ENCODE data around the gene AQP12B. TPM values are rescaled to one million over a fixed set of nuclear protein-coding genes. Genes with fewer than 3 reads are reported as not detected.

AQP12B gene
- total and polyA plus RNA-seq, 2 of the 13 experiments (the other 11 are each of a cell fraction or from before 2014, with no cell fraction given): not detected

GRCh38 chr2:240722796-240723735 is 40.4 kb upstream of the AQP12B start (continued):
- TF ChIP-seq CTCF (CRISPR knock-in tag; IDR thresholded peaks at IDR 0.05): 0 out of 2 replicates have a peak, but pooled peaks have one; percentile 10
- TF ChIP-seq ZSCAN20 (CRISPR knock-in tag; IDR thresholded peaks at IDR 0.05; ENCODE audit: borderline replicate concordance): no peak
- TF ChIP-seq SAFB2 (CRISPR knock-in tag; IDR thresholded peaks at IDR 0.05; ENCODE audit: borderline replicate concordance, low read depth): no peak

- no peak overlapping the region for H3K4me2 ChIP-seq (ENCODE audit: low read depth, low read length)
- FAIRE-seq (no peak), ATAC-seq (no peak), DNase-seq (ENCODE audit: low spot score) (no peak)
- ChIA-PET CTCF (ENCODE audit: low intra/inter-chr PET ratio, low total read pairs) (no interaction called here), POLR2A (no interaction called here)
- no peak overlapping the region for H3K27ac ChIP-seq (ENCODE audit: extremely low read length, insufficient read depth, low read length)
- H3K36me3 ChIP-seq (replicated peaks in 1 of 2; ENCODE audit: control insufficient read depth in 1 of 2, insufficient read depth in 2 of 2, low read length in 2 of 2): no peaks in the 10 kb centered on the region
- no peak overlapping the region for H2AFZ ChIP-seq (ENCODE audit: low read length)
- intact Hi-C loops (cut with micrococcal nuclease; ENCODE audit: unreplicated experiment) (no loop called here), in situ Hi-C loops (cut with HindIII; ENCODE audit: extremely low pct_ligation_motif_present, low pct_unique_long_range_greater_than_20kb) (no loop called here)
- no peak overlapping the region for H3K9ac ChIP-seq (ENCODE audit: insufficient read depth, low read depth, low read length)
- no TSS peak for BruUV-seq (replicated peaks)
- no peaks in the 10 kb centered on the region; the same call in 1 of the 2 replicates for H4K20me1 ChIP-seq (ENCODE audit: insufficient read depth, low read length)
- no peaks in the 10 kb centered on the region for H3K4me1 ChIP-seq (ENCODE audit: insufficient read depth, low read length)
- no peaks in the 10 kb centered on the region for H3K79me2 ChIP-seq (ENCODE audit: insufficient read depth, low read length)
- peaks cover 66 to 99% of the 10 kb centered on the region in 2 experiments for H3K27me3 ChIP-seq (ENCODE audit: control insufficient read depth in 1 of 2, insufficient read depth in 2 of 2, low read length in 2 of 2)
- 0% methylated on average over 1 of the region's 16 CpGs for WGBS (ENCODE audit: low lambda C conversion rate)
- TF ChIP-seq MAFG (CRISPR knock-in tag; IDR thresholded peaks at IDR 0.05) (no peak), HHEX (CRISPR knock-in tag; IDR thresholded peaks at IDR 0.05) (no peak), RFX5 (IDR thresholded peaks at IDR 0.05; ENCODE audit: low read depth, low read length) (no peak), PCBP2 (optimal IDR thresholded peaks at IDR 0.05; ENCODE audit: low read depth, low read length, poor library complexity, severe bottlenecking) (no peak), ZSCAN5A (CRISPR knock-in tag; IDR thresholded peaks at IDR 0.05; ENCODE audit: borderline replicate concordance) (no peak), ZBTB14 (CRISPR knock-in tag; IDR thresholded peaks at IDR 0.05) (no peak), FOXA1 (IDR thresholded peaks at IDR 0.05) (no peak), FOXA1 (CRISPR knock-in tag; IDR thresholded peaks at IDR 0.05) (no peak), RXRB (CRISPR knock-in tag; IDR thresholded peaks at IDR 0.05; ENCODE audit: borderline replicate concordance) (no peak), PTBP1 (IDR thresholded peaks at IDR 0.05; ENCODE audit: low read depth, low read length, poor library complexity, severe bottlenecking) (no peak), GABPA (IDR thresholded peaks at IDR 0.05; ENCODE audit: low read depth, low read length) (no peak), GABPA (CRISPR knock-in tag; IDR thresholded peaks at IDR 0.05; ENCODE audit: low read depth) (no peak), SIX1 (CRISPR knock-in tag; IDR thresholded peaks at IDR 0.05; ENCODE audit: borderline replicate concordance) (no peak), SRSF9 (IDR thresholded peaks at IDR 0.05; ENCODE audit: borderline replicate concordance, insufficient read depth, low read depth, low read length, poor library complexity, severe bottlenecking) (no peak)
- no peaks in the 10 kb centered on the region for H3K9me3 ChIP-seq (ENCODE audit: low read length)
- H3K4me3 ChIP-seq (replicated peaks in 1 of 3; ENCODE audit: insufficient read depth in 1 of 3, low read depth in 2 of 3, low read length in 3 of 3): no peak overlapping the region
Measured at GRCh38 chr2:240722376-240722775, 39.7 kb upstream of the AQP12B start.

Measured in HepG2 (cell line).